Body of pancreas (tissue), 4 donors: ENCODE data around the gene ZEB2. TPM values are rescaled to one million over a fixed set of nuclear protein-coding genes. Genes with fewer than 3 reads are reported as not detected.

Source experiments
- ATAC-seq: fragments of 150-250 bp; one replicate; pipeline ENCODE4 v1.9.1; 2016
- DNase-seq, 4 donors: peaks; one replicate each; pipeline ENCODE4 v3.0.0-alpha.2; 2019
- H3K27ac ChIP-seq, 4 donors: fragments of 200-600 bp; sonication (generic); 1 replicate in 3 of 4; 2 replicates in 1 of 4; pipeline versions ENCODE4 v1.5.1 to v1.6.1; 2016 to 2019; ENCODE audit warnings: mild to moderate bottlenecking in 1 of 4, mixed read lengths in 1 of 4, moderate library complexity in 1 of 4
- H3K27me3 ChIP-seq, 2 donors: fragments of 200-600 bp; sonication (generic); one replicate each; pipeline ENCODE4 v1.6.0; 2016; ENCODE audit warnings: mild to moderate bottlenecking in 1 of 2
- H3K36me3 ChIP-seq, 2 donors: fragments of 200-600 bp; sonication (generic); replicated peaks in 1 of 2; 2 replicates each; pipeline ENCODE4 v1.5.1; 2016; ENCODE audit warnings: low read depth in 2 of 2; ENCODE audit not compliant: insufficient read depth in 1 of 2
- H3K4me1 ChIP-seq: fragments of 200-600 bp; sonication (generic); one replicate; pipeline ENCODE4 v1.6.0; 2016
- H3K4me3 ChIP-seq, 2 donors: fragments of 200-600 bp; sonication (generic); 1 replicate in 1 of 2; 2 replicates in 1 of 2; pipeline ENCODE4 v1.5.1; 2016 to 2019
- H3K9me3 ChIP-seq, 3 donors: fragments of 200-600 bp; sonication (generic); 1 replicate in 2 of 3; 2 replicates in 1 of 3; pipeline ENCODE4 v1.5.1; 2016
- POLR2A ChIP-seq, 3 donors: fragments of 450-650 bp; IDR thresholded peaks; one replicate each; pipeline ENCODE4 v1.6.1; 2016; ENCODE audit warnings: antibody characterized with exemption in 3 of 3, mild to moderate bottlenecking in 2 of 3
- WGBS, 2 donors: methylation state at CpG; one replicate each; pipeline ENCODE4 v1.1.5; 2017; 5-methylcytosine and 5-hydroxymethylcytosine counted together
- intact Hi-C: fragments of 100-400 bp; cut with DNase I; formaldehyde crosslinking; loops from one replicate; pipeline ENCODE4 v1.15.1; 2023
- total RNA-seq, 2 donors: library from RNA; depleted of rRNA; stranded (reverse); fragments of >200 nt; gene quantifications; one replicate each; pipeline ENCODE4 v1.1.0, GENCODE V29; 2016
- TF ChIP-seq, protein P1 (sequence below), 7 experiments: fragments of 450-650 bp in 4 of 7; fragments of 200-600 bp in 3 of 7; sonication (generic) in 3 of 7; IDR thresholded peaks; one replicate each; pipeline ENCODE4 v1.5.1; 2016 to 2019; ENCODE audit warnings: antibody characterized with exemption in 7 of 7

The ZEB2 gene
- total RNA-seq, 2 donors from 2014 or later, result 18.5 to 24.6 TPM

DNA sequence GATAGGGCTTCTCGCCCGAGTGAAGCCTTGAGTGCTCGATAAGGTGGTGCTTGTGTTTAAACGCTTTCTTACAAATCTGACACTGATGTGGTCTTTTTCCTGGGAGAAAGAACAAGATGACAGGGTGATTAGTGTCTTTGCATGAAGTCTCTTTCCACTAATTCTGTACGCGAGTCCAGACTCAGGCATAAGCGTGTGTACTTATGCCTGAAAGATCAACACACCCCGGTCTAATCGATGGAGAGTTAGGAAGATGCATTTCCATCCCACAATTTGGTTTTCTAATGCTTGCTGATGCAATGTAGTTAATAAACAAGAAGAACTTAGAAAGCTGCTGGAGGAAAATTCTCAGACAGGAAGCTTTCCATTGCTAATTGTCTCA is 130.0 kb downstream of the ZEB2 start:
- H3K27me3 ChIP-seq, result no peaks in the 10 kb centered on the region
- H3K9me3 ChIP-seq, result no peaks in the 10 kb centered on the region
- intact Hi-C loops, result no loop called here
- WGBS, 2 donors, result 14 to 32% methylated on average over 9 of the region's 9 CpGs
- TF ChIP-seq, protein P1, sequence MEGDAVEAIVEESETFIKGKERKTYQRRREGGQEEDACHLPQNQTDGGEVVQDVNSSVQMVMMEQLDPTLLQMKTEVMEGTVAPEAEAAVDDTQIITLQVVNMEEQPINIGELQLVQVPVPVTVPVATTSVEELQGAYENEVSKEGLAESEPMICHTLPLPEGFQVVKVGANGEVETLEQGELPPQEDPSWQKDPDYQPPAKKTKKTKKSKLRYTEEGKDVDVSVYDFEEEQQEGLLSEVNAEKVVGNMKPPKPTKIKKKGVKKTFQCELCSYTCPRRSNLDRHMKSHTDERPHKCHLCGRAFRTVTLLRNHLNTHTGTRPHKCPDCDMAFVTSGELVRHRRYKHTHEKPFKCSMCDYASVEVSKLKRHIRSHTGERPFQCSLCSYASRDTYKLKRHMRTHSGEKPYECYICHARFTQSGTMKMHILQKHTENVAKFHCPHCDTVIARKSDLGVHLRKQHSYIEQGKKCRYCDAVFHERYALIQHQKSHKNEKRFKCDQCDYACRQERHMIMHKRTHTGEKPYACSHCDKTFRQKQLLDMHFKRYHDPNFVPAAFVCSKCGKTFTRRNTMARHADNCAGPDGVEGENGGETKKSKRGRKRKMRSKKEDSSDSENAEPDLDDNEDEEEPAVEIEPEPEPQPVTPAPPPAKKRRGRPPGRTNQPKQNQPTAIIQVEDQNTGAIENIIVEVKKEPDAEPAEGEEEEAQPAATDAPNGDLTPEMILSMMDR (IDR thresholded peaks at IDR 0.05), result no peak
- no peak for TF ChIP-seq POLR2A (IDR thresholded peaks at IDR 0.05)
- H3K4me3 ChIP-seq, result peak overlapping the region; percentile 8 to 58
- no peak overlapping the region for H3K27ac ChIP-seq
- no peaks in the 10 kb centered on the region for H3K36me3 ChIP-seq
- no peaks in the 10 kb centered on the region for H3K4me1 ChIP-seq
- DNase-seq (no peak), ATAC-seq (peak; percentile 15)

DNA sequence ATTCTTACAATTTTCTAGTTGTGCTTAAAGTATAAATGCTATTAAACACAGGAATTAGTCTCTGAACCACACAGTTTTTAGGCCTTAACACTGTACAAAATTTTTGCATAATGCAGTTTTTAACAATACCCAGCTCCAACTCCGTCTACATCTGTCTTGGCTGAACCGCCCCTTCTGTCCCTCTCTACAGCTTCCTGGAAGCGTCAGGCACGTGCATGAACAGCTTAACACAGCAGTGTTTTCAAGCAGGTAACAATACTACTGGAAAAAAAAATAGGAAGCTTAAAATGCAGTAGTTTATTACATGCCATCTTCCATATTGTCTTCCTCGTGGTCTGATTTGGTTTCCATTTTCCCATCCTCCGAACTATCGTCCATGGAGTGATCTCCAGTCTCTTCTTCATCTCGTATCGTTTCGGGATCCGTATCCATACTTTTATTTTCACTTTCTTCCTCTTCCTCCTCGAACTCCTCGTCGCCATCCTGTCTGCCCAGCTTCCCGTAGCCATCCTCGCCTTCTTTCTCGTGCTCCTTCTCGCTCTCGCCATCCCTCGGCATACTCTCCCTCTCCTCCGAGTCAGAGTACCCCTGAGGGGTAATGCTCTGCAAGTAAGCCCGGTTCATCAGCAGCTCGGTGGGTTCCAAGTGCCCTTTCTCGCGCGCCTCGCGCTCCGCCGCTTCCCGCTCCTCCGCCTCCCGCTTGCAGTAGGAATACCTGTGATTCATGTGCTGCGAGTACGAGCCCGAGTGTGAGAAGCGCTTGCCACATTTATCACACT is 130.6 kb downstream of the ZEB2 start:
- no peaks in the 10 kb centered on the region for H3K27me3 ChIP-seq
- no peaks in the 10 kb centered on the region for H3K36me3 ChIP-seq
- H3K27ac ChIP-seq, result no peak overlapping the region
- no peaks in the 10 kb centered on the region for H3K4me1 ChIP-seq
- ATAC-seq (peak; percentile 60), DNase-seq (peak; percentile 15 to 45 (median 27))
- peak overlapping the region; percentile 8 to 58 for H3K4me3 ChIP-seq
- TF ChIP-seq, protein P1 (IDR thresholded peaks at IDR 0.05), result no peak
- TF ChIP-seq POLR2A (IDR thresholded peaks at IDR 0.05), result no peak
- intact Hi-C loops, result no loop called here
- no peaks in the 10 kb centered on the region for H3K9me3 ChIP-seq
- 29 to 31% methylated on average over 36 to 37 of the region's 37 CpGs for WGBS, 2 donors

DNA sequence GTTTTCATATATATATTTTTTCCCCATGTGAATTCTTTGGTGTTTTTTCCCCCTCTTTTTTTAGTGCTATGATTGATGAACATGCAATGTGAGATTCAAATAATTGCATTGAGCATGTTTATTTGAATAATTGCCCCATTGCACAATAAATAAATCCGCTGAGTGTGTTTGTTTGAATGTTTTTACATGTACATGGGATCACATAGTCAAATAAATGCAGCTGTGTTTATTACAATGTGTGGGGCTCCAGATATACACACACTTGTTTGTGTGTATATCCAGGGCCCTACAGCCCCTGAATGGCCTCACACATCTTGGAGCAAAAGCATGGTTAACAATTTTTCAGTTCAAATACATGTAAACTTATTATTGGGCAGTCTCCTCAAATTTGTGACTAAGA is 134.5 kb downstream of the ZEB2 start:
- Histone ChIP-seq H3K27me3 (no peaks in the 10 kb centered on the region), H3K36me3 (no peaks in the 10 kb centered on the region), H3K4me3 (no peak overlapping the region), H3K4me1 (no peaks in the 10 kb centered on the region), H3K9me3 (no peaks in the 10 kb centered on the region), H3K27ac (no peak overlapping the region)
- intact Hi-C loops, result no loop called here
- 80 to 86% methylated on average over 1 of the region's 1 CpG for WGBS, 2 donors
- no peak for DNase-seq
- TF ChIP-seq, protein P1 (IDR thresholded peaks at IDR 0.05), result no peak
- no peak for TF ChIP-seq POLR2A (IDR thresholded peaks at IDR 0.05)
- no peak for ATAC-seq

DNA sequence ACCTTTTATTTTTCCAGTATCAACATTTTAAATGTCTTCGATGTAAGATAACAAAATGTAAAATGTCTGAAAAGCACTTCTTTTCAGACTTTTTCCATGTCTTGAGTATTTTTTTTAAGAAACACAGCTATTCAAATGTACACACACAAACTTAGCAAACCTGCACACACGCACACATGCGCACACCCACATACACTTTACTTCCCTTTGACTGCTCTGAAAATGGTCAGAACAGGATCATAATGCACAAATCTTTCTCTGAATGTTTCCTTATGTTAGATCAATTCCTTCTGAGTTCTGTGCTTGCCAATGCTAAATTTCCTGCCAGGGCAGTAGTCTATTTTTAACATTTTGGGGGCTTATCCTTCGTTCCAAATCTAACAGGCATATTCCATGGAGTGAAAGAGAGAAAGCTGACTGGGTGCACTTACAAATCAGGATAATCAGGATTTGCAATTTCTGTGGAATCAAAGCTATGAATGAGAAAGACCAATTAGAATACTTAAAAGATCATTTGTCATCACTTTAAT is 136.3 kb downstream of the ZEB2 start:
- no peaks in the 10 kb centered on the region for H3K4me1 ChIP-seq
- no peaks in the 10 kb centered on the region for H3K36me3 ChIP-seq
- TF ChIP-seq, protein P1 (IDR thresholded peaks at IDR 0.05), result no peak
- no peak for TF ChIP-seq POLR2A (IDR thresholded peaks at IDR 0.05)
- ATAC-seq, result no peak
- no peak for DNase-seq
- no peaks in the 10 kb centered on the region for H3K9me3 ChIP-seq
- H3K27me3 ChIP-seq, result no peaks in the 10 kb centered on the region
- intact Hi-C loops, result no loop called here
- H3K4me3 ChIP-seq, result no peak overlapping the region
- H3K27ac ChIP-seq, result no peak overlapping the region
- WGBS, 2 donors, result 77 to 86% methylated on average over 4 of the region's 4 CpGs

DNA sequence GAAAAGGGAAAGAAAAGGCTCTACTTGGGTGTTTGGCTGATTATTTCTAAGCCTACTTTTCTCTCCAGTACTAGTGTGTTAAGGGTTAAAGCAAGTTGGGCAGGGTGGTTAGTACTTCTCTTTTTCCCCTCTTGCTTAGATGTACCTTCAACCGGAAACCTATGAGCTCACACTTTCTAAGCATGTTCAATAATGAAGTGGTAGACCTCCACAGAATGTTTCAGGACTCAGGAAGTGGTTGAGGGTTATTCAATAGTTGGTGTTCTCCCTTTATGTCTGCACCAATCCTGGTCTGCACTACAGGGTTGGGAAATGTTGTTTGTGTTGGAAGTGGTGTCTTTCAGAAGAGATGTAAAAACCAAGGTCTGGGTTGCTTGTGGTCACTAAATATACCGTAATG is 137.1 kb downstream of the ZEB2 start:
- Histone ChIP-seq H3K27ac (no peak overlapping the region), H3K4me1 (no peaks in the 10 kb centered on the region), H3K36me3 (no peaks in the 10 kb centered on the region), H3K4me3 (no peak overlapping the region), H3K9me3 (no peaks in the 10 kb centered on the region), H3K27me3 (no peaks in the 10 kb centered on the region)
- ATAC-seq, result no peak
- intact Hi-C loops, result no loop called here
- TF ChIP-seq, protein P1 (IDR thresholded peaks at IDR 0.05), result no peak
- TF ChIP-seq POLR2A (IDR thresholded peaks at IDR 0.05), result no peak
- DNase-seq, result peak in 1 of 4 donors; percentile 36
- WGBS, 2 donors, result 60 to 74% methylated on average over 2 of the region's 2 CpGs
